ENCODE data around the gene HOXA6.

DNA sequence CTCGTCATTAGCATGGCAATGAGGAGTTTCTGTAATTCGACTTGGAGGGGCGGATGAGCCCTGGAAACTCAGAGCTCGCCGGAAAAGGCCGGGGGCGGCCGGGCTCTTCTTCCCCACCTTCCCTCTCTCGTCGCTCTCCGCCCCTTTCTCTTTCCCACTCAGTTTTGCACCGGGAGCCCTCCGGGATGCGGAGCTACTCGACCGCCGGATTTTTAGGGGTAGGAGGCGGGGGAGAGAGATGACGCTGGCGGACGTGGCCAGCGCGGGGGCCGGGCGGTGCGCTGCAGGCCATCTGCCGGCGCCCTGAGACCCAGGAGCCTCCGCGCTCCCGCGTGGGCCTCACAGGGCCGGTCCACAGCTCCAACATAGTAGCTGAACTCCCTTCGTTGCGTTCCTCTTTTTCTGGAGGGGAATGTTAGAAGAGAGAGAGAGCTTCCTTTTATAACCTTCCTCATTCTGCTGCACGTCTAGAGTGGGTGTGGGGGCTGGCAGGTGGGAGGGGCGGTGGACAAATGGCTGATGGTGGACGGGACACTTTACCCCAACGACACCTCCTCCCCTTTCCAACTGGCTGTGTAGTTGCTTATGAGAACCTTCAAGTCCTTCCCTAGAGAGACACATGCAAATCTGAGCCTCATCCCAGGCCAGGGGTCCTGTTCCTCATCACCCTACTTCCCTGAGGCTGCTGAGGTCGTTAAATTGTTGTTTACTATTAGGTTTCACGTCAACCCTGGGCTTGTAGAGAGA, 50.6 kb downstream of the HOXA6 start:
- TF ChIP-seq, protein P1, sequence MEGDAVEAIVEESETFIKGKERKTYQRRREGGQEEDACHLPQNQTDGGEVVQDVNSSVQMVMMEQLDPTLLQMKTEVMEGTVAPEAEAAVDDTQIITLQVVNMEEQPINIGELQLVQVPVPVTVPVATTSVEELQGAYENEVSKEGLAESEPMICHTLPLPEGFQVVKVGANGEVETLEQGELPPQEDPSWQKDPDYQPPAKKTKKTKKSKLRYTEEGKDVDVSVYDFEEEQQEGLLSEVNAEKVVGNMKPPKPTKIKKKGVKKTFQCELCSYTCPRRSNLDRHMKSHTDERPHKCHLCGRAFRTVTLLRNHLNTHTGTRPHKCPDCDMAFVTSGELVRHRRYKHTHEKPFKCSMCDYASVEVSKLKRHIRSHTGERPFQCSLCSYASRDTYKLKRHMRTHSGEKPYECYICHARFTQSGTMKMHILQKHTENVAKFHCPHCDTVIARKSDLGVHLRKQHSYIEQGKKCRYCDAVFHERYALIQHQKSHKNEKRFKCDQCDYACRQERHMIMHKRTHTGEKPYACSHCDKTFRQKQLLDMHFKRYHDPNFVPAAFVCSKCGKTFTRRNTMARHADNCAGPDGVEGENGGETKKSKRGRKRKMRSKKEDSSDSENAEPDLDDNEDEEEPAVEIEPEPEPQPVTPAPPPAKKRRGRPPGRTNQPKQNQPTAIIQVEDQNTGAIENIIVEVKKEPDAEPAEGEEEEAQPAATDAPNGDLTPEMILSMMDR (IDR thresholded peaks at IDR 0.05; ENCODE audit: low read length): no peak
- no peak for TF ChIP-seq EZH2 (IDR thresholded peaks at IDR 0.05; ENCODE audit: borderline replicate concordance, low read length)
